HepG2 (cell line): ENCODE data around the gene XPC.

Source experiments
- CEBPB ChIP-seq: IDR thresholded peaks from 2 replicates; pipeline ENCODE4 v1.6.1; 2011; ENCODE audit warnings: low read depth, low read length, improper control_type of control experiment, borderline replicate concordance
- CTCF ChIP-seq: sonication (generic); formaldehyde crosslinking; IDR thresholded peaks from 2 replicates; pipeline ENCODE4 v1.5.0; 2020; ENCODE audit warnings: mild to moderate bottlenecking, missing genetic modification reagents, moderate library complexity
- HIVEP1 ChIP-seq: sonication (generic); formaldehyde crosslinking; IDR thresholded peaks from 2 replicates; pipeline ENCODE4 v1.4.0; 2020; ENCODE audit warnings: mild to moderate bottlenecking, missing genetic modification reagents
- HNRNPL ChIP-seq: fragments of 200-400 bp; formaldehyde crosslinking; IDR thresholded peaks from 2 replicates; pipeline ENCODE4 v1.6.1; 2017; ENCODE audit warnings: mild to moderate bottlenecking, low read depth, low read length
- NFIC ChIP-seq: IDR thresholded peaks from 2 replicates; pipeline ENCODE4 v1.6.1; 2012; ENCODE audit warnings: mild to moderate bottlenecking, low read length, inconsistent platforms
- REST ChIP-seq, 2 experiments: IDR thresholded peaks; 2 replicates each; pipeline ENCODE4 v1.6.1; 2011 to 2012; ENCODE audit warnings: low read length in 2 of 2, borderline replicate concordance in 1 of 2, low read depth in 1 of 2, mild to moderate bottlenecking in 1 of 2, moderate library complexity in 1 of 2
- TARDBP ChIP-seq: sonication (generic); formaldehyde crosslinking; IDR thresholded peaks from 2 replicates; pipeline ENCODE4 v1.8.0; 2022; ENCODE audit warnings: mild to moderate bottlenecking, missing genetic modification reagents
- ZFP62 ChIP-seq: sonication (generic); formaldehyde crosslinking; IDR thresholded peaks from 2 replicates; pipeline ENCODE4 v1.4.0; 2020; ENCODE audit warnings: missing genetic modification reagents

- TF ChIP-seq CTCF (CRISPR knock-in tag) = no peak
- no peak for TF ChIP-seq HIVEP1 (CRISPR knock-in tag)
- no peak for TF ChIP-seq TARDBP (CRISPR knock-in tag)
- TF ChIP-seq CEBPB = no peak
- TF ChIP-seq NFIC = no peak
- TF ChIP-seq ZFP62 (CRISPR knock-in tag) = no peak
- TF ChIP-seq HNRNPL = no peak
- no peak for TF ChIP-seq REST (IDR thresholded peaks at IDR 0.05; ENCODE audit: borderline replicate concordance in 1 of 2, low read depth in 1 of 2, low read length in 2 of 2)
Observed at GRCh38 chr3:14188041-14188754, 9.8 kb upstream of the XPC start.
